NCI-H1436 treated with DMSO at 0.1 percent for 48 hours (cell line): Measurements from ENCODE around the gene SLC9A4.
"Not testable (repeated sequence)": the region's sequence is repeated elsewhere in the genome, so short reads cannot be mapped to it uniquely, and the experiment has no call there.

Source experiments
- DNase-seq: peaks from one replicate; lab custom pipeline; 2025; lab: John Stamatoyannopoulos, UW

SLC9A4 gene

DNA sequence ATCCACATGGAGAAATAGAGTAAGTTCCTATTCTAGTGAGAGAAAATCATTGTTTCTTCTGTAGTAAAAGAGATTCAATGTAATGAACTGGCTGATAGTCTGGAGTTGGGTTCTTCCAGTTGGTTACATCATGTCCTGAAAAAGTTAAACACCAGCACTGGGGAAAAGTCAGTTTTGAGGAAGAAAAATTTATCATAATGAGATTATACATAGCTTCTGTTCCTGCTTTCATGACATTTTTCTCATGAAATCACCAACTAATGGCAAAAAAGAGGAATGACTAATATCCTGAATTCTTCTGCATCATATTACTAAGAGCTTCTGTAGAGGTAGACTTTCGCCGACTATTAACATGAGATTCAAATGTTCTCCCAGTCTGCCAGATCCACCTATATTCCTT lies 77.1 kb downstream of the SLC9A4 start:
- no peak for DNase-seq

DNA sequence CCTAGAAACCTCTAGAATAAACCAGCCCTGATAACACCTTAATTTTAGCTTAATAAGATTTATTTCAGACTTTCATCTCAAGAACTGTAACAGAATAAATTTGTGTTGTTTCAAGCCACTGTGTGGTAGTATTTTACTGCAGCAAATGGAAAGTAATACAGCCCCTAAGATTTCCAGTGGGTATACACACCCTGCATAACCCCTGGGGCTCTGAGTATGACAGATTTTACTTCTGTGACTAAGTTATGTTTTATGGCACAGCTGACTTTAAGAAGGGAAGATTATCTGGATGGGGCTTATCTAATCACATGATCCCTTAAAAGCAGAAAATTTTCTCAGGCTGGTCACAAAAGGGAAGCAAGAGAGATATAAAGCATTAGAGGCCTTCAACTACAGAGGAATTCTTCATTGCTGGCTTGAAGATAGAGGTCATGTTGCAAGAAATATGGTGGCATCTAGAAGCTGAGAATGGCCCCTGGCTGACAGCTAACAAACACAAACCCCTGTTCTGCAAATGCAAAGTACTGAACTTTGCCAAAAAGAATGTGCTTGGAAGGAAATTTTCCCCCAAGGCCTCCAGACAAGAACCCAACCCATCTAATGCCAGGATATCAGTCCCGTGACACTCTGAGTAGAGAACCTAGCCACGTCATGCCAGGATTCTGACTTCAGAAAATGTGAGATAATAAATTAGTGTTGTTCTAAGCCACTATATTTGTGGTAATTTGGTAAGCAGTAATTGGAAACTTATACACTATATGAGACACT lies 78.5 kb downstream of the SLC9A4 start:
- no peak for DNase-seq

DNA sequence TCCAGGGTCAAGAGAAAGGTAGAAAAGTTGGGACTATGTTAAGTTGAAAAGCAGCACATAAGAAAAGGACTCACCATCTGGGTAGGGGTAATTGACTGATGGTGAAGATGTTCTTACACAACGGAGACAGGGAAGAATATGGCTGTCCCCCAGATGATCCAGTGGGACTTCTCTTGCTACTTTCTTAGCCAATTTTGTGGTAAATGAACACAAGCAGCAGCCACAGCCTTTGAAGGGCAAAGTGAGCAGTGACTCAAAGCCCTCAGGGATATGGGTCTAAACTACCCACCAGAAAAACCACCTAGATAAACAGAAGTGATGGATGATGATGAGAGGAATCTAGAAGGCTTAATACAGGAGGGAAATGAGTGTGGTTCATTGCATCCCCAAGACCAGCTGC lies 80.6 kb downstream of the SLC9A4 start:
- DNase-seq = no peak

DNA sequence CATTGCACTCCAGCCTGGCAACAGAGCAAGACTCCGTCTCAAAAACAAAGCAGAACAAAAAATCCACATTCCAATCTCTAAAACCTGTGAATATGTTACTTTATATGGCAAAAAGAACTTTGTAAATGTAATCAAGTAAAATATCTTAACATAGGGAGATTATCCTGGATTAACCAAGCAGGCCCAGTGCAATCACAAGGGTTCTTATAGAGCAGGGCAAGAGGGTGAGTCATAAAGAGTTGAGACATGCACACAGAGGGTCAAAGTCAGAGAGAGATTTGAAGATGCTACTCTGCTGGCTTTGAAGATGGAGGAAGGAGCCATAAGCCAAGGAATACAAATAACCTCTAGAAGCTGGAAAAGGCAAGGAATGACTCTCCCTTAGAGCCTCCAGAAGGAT lies 85.4 kb downstream of the SLC9A4 start:
- no peak for DNase-seq

DNA sequence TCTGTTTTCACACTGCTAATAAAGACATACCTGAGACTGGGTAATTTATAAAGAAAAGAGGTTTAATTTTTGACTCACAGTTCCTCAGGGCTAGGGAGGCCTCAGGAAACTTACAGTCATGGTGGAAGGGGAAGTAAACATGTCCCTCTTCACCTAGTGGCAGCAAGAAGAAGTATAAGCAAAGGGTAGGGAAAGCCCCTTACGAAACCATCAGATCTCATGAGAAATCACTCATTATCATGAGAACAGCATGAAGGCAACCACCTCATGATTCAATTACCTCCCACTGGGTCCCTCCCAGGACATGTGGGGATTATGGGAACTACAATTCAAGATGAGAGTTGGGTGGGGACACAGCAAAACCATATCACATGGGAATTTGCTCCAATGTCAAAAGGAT lies 89.5 kb downstream of the SLC9A4 start:
- DNase-seq = not testable (repeated sequence)

GRCh38 chr2:102575888-102576287 lies 102.9 kb downstream of the SLC9A4 start:
- no peak for DNase-seq

GRCh38 chr2:102578376-102578775 lies 105.3 kb downstream of the SLC9A4 start:
- DNase-seq = no peak

DNA sequence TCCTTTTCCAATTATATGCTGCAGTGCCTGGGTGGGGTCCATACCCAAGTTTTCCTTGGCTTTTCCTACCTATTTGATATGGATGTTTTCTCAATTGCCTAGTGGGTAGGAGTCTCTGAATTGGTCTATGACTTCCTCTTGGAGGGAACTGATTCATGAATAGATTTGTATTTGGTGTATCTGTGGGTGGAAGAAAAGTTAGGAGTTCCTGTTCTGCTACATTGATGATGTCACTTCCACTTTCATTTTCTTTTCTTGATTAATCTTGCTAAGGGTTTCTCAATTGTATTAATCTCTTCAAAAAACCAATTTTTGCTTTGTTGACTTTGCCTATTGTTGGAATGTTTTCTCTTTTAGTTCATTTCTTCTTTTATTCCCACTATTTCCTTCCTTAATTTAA lies 108.9 kb downstream of the SLC9A4 start:
- no peak for DNase-seq

DNA sequence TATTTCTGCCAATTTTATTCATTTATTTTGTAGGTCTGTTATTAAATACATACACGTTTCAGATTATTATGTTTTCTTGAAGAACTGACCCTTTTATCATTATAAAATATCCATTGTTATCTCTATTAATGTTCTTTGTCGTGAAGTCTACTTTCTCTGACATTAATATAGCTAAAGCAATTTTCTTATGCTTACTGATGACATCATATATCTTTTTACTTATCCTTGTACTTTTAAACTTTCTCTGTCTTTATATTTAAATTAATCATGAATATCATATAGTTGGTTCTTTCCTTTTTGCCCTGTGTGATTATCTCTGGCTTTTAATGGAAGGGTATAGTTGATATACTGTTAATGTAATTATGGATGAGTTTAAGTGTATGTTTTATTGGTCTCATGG lies 109.8 kb downstream of the SLC9A4 start:
- DNase-seq = no peak
